HG02798 (cell line): ENCODE results near the gene NEDD4.
"Not testable (repeated sequence)": the region's sequence is repeated elsewhere in the genome, so short reads cannot be mapped to it uniquely, and the experiment has no call there.

Source experiments
- ATAC-seq: cut with Tn5 transposase; IDR thresholded peaks from one replicate; pipeline ENCODE4 v1.9.1; 2021; ENCODE audit warnings: mild to moderate bottlenecking; ENCODE audit not compliant: unreplicated experiment, poor library complexity

Gene NEDD4

GRCh38 chr15:55842897-55843296, 150.5 kb downstream of the NEDD4 start:
- ATAC-seq = not testable (repeated sequence)

GRCh38 chr15:55835866-55836265, 157.5 kb downstream of the NEDD4 start:
- no peak for ATAC-seq

- no peak for ATAC-seq
Observed at GRCh38 chr15:55834331-55834730, 159.1 kb downstream of the NEDD4 start.

GRCh38 chr15:55829826-55830225, 163.6 kb downstream of the NEDD4 start:
- peak; percentile 66 for ATAC-seq

- no peak for ATAC-seq
Observed at GRCh38 chr15:55827955-55828354, 165.5 kb downstream of the NEDD4 start.

- no peak for ATAC-seq
Observed at GRCh38 chr15:55827204-55827603, 166.2 kb downstream of the NEDD4 start.

GRCh38 chr15:55824857-55825613, 168.4 kb downstream of the NEDD4 start:
- ATAC-seq = no peak

- no peak for ATAC-seq
Observed at GRCh38 chr15:55823699-55824340, 169.6 kb downstream of the NEDD4 start.

GRCh38 chr15:55823191-55823670, 170.2 kb downstream of the NEDD4 start:
- no peak for ATAC-seq

GRCh38 chr15:55821740-55822139, 171.7 kb downstream of the NEDD4 start:
- ATAC-seq = not testable (repeated sequence)

GRCh38 chr15:55820043-55820442, 173.4 kb downstream of the NEDD4 start:
- no peak for ATAC-seq

GRCh38 chr15:55819397-55820034, 173.9 kb downstream of the NEDD4 start:
- no peak for ATAC-seq

GRCh38 chr15:55816017-55816416, 177.4 kb downstream of the NEDD4 start:
- no peak for ATAC-seq

- no peak for ATAC-seq
Observed at GRCh38 chr15:55802600-55803376, 190.6 kb downstream of the NEDD4 start.

- no peak for ATAC-seq
Observed at GRCh38 chr15:55800216-55800615, 193.2 kb downstream of the NEDD4 start.

GRCh38 chr15:55799291-55800212, 193.9 kb downstream of the NEDD4 start:
- no peak for ATAC-seq

- no peak for ATAC-seq
Observed at GRCh38 chr15:55796321-55796965, 197.0 kb downstream of the NEDD4 start.

GRCh38 chr15:55795031-55795430, 198.4 kb downstream of the NEDD4 start:
- no peak for ATAC-seq
